GM18870 (cell line): ENCODE measurements around the gene DDIT3.

ENCODE experiments used
- ATAC-seq: cut with Tn5 transposase; IDR thresholded peaks from one replicate; pipeline ENCODE4 v1.9.1; 2021; ENCODE audit warnings: moderate library complexity; ENCODE audit not compliant: unreplicated experiment

Gene DDIT3

GRCh38 chr12:57547288-57548012 lies 27.1 kb upstream of the DDIT3 start:
- ATAC-seq = no peak

GRCh38 chr12:57546438-57547287 lies 26.3 kb upstream of the DDIT3 start, which contains the start of gene DCTN2:
TSS of gene DCTN2 (minus strand) at chr12:57547192. CDS start at chr12:57547063, 129 bp downstream.
- peak; percentile 96 for ATAC-seq

DNA sequence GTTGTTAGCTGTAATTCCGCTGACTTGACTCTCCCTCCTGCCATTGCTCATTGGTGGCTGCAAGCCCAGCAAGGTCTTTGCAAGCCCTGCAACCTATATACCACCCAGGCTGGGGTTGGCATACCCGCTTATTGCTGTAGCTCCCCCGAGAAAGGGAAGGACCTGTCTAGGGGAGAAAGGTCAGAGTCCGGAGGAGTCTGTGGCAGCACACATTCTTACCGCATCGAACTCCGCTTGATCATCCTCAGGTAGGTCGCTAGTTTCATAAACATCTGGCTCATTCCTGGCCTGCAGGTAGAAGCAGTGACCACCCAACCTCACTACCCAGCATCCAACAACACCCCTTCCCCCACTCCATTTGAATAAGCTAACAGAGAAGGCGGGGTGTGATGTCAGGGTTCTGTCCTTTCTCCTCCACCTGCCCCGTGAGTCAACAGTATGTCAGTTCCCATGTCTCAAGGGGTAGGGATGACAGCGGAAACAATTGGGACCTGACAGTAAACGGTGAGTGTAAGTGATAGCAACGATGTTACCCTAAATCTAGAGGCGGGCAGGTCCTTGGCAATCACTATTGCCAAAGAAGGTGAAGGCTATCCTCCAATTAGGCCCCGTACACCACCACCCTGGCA lies 25.6 kb upstream of the DDIT3 start:
- ATAC-seq = no peak

DNA sequence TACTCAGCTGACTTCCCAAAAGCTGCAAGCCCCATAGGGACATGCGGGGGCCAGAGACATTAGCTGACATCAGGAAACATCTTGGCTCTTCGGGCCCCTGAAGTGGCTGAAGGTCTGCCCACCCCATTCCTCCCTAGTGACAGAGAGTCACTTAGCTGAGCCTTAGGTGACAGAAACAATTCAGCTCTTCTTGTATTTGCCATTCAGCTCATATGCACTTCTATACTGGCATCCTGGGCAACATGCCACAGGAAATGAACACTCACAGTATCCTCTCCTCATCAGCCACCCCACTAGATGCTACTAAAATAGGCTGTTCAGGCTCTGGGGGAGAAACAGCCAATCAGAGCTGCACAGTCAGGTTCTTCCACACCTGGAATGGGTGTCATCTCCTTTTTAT lies 23.3 kb upstream of the DDIT3 start:
- no peak for ATAC-seq

DNA sequence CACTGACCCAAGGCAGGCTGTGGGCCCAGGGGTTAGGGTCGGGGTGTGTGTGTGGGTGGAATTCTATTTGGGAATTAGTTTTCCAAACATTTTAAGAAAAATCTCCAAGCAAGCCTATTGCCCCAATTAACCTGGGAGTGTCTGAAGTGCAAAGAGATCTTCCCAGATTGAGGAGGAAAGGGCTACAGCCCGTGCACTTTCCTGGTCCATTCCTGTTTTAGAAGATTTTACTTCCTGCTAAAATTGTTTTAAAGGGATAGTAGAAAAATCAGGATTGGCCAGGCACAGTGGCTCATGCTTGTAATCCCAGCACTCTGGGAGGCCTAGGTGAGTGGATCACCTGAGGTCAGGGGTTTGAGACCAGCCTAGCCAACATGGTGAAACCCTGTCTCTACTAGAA lies 21.4 kb upstream of the DDIT3 start:
- ATAC-seq = no peak

DNA sequence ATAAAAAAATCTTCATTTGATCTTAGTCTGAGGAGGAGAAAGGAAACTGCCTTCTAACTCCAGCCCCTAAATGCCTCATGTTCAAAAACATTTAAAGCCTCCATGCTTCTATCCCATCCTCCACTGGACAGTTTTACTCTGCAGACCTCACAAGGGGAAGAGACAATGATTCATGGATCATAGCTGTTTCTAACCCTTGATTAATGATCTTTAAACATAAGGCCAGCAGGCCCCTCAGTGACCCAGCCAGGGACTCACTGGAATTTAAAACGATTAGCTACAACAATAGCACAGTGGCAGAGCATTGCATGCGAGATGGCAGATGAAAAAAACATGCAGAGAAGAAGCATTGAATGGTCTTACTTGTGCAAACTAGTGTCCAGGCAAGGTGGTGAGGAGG lies 20.7 kb upstream of the DDIT3 start:
- no peak for ATAC-seq

DNA sequence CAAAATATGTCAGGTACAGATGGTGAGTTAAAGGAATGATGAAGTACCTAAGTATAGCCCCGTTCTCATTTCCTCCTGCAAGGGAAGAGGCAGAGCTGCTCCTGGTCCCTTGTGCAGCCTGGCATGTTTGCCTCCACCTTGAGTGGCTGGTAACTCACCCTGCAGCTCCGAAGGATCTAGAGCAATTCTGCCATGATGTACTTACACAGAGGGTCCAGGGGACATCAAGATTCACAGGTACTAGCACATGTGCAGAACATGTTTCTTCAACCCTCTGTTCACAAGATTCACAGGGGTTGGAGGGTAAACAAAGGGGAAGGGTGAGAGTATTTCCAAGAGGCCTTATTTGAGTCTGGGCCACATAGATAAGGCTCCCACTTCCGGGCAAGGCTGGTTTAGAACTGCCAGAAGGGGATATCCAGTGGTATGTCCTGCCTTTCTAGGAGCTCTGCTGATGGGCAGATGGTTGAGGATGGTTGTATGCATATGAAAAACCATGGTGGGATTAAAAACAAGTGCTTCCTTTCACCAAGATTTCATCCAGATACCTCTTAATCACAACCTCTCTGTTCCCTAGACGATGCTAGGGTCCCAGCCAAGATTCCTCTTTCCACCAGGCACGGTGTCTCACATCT lies 18.9 kb upstream of the DDIT3 start:
- no peak for ATAC-seq

DNA sequence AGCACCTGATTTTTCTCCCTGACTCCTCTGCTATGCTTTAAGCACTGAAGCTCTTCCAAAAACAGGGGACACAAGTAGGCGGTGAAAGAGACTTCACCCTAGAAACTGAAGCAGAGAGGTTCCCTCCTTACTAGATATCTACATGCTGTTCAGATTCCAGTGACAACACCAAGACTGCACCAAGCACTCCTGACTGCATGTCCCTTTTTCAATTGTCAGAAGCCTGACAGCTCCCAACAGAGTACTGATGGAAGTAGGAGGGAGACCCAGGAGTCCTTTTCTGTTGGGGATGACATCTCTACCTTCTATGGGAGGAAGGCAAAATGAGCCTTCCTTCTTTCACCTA lies 16.3 kb upstream of the DDIT3 start:
- no peak for ATAC-seq

DNA sequence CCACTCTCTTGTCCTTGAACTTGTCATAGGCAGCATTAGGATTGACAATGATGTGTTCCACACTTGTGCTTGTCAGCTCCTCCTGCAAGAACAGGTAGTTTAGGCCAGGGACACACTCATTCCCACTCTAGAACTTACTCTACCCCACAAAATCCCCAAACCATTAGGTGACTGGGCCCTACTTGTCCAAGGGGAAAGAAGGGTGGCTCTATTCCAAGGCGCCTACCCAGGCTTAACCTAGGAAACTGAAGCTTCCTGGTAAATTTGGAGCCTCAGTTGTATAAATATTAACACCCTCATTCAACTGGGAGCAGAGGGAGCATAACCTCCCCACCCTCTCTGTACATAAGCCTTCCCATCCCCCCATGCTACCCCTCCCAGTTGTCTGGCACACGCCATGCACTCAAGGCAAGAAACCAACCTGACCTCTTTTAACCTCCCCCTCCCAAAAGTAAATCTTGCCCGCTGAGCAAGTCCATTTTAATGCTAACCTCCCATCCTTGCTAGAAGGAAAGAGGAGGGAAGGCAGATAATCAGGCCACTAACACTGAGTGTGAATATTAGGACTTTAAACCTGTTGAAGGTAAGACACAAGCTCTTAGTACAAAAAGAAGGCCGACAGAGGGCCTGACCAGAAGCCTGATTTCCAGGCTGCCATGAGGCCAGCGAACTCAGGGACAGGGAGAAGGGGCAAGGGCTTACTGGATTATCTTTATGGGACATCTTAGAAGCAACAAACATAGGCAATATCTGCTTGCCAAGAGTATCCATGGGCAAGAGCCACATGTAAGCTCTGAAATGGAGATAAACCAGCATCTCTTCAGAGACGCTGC lies 15.7 kb upstream of the DDIT3 start:
- ATAC-seq = no peak

DNA sequence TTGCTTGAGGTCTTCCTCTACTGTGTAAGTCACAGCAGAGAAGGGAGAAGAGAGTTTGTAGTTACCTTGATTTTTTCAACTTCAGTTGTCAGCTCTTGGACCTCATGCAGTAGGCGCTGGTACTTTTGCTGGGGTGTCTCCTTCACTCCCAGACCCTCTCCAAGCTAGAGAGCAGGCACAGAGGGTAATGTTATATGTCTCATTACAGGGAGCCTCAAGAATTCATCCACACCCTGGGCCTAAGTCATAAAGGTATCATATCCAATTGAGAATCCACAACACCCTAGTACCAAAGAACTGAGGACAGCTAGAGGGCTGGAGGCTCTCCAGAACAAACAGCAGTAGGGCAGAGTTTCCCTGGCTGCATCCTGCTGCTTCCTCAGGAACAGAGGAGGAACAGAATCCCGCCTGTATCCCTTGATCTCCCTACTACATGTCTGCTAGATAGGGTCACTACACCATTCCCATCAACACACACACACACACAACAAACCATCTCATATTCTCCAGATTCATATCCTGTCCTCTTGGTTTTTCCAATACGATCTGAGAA lies 14.8 kb upstream of the DDIT3 start:
- no peak for ATAC-seq

DNA sequence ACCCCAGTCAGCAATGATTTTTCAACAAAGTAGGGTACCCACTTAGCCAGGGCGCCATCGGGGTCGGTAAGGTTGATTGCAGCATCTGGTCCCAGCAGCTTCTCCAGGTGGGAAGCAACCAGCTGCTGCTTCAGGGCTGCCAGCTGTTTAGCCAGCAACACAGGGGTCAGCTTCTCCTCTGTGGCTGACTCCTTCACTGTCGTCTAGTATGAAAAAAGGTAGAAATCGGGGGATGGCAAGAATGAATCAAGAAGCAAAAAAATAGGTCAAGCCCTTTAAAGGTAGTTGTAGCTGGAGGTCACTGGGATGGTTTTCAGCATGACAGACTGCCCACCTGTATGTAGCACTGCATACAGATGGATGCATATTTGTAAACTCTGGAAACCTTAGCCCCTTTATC lies 13.9 kb upstream of the DDIT3 start:
- no peak for ATAC-seq

DNA sequence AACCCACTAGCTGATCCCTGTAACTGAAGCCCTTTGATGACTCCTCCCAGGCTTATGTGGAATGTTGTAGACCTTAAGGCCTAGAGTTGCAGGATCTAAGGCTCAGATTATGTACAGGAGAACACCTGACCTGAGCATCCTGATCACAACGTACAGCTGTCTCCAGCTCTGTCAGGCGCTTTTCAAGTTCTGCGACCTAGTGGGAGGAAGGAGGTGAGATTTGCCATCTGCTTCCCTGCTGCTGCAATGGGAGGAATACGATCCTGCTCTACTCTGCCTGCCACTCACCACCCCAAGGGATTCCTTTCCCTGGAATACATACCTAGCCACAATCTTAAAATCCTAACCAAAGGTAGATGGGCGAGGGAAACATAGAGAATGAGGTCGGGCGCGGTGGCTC lies 12.8 kb upstream of the DDIT3 start:
- ATAC-seq = no peak

- no peak for ATAC-seq
Measured at GRCh38 chr12:57531836-57532235, 11.5 kb upstream of the DDIT3 start.

DNA sequence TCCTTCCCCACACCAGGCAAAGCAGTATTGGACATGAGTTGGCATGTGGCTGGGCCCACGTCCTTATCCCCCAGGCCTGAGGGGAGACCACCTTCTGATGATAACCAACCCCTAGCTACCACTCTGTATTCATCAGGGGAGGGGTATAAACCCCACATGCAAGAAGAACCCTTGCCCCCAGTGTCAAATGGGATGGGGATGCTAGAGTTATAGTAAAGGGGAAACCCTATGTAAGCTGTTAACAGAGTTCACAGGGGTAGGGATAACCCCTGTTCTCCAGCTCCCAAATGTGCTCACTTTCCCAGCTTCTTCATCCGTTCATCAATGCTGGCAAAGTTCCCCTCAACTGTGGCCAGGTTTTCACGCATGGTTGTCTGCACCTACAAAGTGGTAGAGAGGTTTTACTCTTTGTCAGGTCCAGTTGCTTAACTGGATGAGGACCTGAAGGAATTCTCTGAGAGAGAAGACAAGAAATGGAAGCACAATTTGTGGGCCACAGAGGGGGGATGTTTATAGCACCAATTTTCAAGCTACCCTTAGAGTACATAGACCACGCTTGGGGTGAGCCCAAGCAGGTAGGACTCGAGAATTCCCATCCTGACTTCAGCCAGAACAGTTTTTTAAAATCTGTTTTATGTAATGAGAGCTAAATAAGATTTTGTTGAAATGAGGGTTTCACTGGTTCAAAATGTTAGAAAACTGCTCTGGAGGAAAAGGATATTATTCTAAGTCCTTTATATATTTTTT lies 10.3 kb upstream of the DDIT3 start:
- no peak for ATAC-seq

DNA sequence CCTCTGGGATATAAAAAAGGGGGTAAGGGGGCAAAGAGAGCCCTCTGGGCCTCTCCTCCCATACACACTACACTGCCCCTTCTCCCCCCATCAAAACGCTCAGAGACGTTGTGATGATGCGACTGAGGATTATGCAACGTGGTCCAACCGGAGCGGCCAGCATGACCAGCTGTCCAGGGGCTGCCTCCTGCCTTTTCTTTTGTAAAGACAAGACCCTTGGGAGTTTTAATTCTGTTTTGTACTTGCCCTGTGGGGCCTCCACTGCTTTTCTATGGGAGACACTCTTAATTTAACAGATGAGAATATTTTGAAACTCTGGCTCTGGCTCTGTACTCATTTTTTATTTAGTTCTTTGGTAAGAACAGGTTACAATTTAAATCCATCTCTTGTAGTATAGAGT lies 9.5 kb upstream of the DDIT3 start:
- ATAC-seq = no peak

GRCh38 chr12:57528831-57529555 lies 8.7 kb upstream of the DDIT3 start:
- ATAC-seq = no peak

DNA sequence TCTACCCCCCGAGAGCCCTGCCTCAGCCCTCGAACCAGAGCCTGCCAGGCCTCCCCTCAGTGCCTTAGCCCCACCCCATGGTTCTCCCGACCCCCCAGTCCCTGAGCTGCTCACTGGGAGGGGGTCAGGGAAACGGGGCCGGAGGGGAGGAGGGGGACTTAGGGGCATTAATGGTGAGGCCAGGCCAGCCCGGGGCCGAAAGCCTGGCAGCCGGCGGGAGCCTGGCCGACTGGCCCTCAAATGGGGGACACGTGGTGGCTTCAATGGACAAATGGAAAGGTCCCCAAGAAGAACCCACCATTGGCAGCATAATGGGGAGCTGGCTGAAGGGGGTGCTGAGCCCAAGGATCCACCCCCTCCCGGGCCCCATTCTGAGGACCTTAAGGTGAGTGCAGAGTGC lies 7.9 kb upstream of the DDIT3 start:
- ATAC-seq = no peak

DNA sequence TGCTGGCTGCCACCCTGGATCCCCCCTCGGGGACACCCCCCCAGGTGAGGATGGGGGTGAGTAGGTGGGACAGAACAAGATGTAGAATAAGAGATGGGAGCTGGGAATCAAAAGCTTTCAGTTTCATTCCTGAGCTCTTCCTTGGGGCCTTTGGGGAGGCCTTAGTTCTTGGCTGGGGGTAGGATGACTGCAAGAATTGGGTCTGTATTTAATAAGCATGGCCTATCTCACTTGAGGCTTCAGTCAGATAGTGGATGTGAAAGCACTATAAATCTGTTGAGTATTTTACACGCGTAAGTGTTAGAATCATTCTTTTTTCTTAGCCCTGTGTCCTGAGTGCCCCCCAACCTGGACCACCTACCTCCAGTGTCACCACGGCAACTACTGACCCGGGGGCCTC lies 6.9 kb upstream of the DDIT3 start:
- ATAC-seq = no peak
